ENCODE measurements around the gene USP20.

USP20 gene

DNA sequence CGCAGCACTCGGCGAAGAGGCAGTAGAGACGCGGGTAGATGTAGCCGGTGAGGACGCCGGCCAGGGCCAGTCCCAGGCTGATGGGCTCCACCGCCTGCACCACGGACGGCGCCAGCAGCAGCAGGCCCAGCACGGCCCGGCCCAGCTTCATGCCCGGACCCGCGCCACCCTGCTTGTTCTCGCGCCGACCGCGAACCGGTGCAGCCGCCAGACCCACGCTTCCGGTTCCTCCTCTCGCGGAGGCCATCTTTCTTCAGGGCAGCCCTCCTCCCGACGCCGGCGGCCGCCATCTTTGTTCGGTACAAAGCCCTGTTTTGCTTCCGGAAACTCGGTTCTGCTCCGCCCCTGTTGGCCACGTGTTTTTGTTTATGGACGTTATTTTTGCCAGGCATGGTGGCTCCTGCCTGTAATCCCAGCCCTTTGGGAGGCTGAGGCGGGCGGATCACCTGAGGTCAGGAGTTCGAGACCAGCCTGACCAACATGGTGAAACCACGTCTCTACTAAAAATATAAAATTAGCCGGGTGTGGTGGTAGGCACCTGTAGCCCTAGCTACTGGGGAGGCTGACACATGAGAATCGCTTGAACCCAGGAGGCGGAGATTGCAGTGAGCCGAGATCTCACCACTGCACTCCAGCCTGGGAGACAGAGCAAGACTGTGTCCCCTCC is 11.2 kb upstream of the USP20 start, which contains the start of gene TOR1A:
TSS of gene TOR1A (minus strand) at position 202 of the 667 bp plus-strand sequence. CDS start at position 151, 51 bp downstream.
- peak; percentile 96 for DNase-seq

GRCh38 chr9:129826344-129826743 is 8.9 kb upstream of the USP20 start:
- DNase-seq: no peak

DNA sequence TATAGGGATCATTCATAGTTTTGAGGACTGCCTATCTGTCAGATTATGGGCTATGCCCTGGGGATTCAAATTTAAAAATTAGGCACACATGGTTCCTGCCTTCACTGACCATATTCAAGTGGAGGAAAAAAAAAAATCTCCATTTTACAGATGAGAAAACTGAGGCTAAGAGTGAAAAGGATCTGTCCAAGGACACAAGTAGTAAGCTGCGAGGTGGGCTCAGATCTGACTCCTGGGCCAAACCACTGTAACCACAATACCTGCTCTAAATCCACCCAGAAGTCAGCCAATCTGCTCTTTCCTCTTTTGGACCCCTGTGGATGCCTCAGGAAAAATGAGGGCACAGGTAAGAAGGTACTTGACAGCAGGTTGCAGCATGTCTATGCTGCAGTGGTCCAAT is 8.5 kb upstream of the USP20 start:
- DNase-seq: no peak

GRCh38 chr9:129828051-129828450 is 7.2 kb upstream of the USP20 start:
- no peak for DNase-seq

DNA sequence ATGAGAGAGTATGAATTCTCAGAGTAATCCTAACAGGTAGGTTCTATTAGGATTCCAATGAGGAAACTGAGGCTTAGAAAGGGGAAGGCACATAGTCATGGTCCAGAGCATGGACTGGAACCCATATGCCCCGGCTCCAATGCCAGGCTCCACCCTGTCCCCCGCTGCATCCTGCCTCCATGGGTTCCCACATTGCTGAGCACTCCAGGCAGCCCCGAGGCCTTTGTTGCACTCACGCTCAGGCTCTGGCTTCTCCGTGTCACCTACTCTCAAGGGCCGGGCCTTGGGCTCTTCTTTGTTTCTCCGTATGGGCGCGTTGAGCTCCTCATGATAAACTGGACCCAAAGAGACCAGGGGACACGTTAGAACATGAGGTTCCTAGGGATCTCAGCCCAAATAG is 6.3 kb upstream of the USP20 start:
- DNase-seq: no peak

DNA sequence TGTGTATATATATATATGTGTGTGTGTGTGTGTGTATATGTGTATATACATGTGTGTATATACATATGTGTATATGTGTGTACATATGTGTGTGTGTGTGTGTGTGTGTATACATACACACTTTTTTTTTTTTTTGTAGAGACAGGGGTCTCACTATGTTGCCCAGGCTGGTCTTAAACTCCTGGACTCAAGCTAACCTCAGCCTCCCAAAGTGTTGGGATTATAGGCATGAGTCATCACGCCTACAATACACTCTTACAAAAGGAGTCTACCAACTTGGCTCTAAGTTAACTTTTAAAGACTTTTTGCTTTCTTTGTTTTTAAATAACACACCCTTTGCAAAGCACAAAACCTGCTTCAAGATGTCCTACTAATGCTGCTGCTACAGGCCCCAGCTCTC is 2.3 kb upstream of the USP20 start:
- no peak for DNase-seq

DNA sequence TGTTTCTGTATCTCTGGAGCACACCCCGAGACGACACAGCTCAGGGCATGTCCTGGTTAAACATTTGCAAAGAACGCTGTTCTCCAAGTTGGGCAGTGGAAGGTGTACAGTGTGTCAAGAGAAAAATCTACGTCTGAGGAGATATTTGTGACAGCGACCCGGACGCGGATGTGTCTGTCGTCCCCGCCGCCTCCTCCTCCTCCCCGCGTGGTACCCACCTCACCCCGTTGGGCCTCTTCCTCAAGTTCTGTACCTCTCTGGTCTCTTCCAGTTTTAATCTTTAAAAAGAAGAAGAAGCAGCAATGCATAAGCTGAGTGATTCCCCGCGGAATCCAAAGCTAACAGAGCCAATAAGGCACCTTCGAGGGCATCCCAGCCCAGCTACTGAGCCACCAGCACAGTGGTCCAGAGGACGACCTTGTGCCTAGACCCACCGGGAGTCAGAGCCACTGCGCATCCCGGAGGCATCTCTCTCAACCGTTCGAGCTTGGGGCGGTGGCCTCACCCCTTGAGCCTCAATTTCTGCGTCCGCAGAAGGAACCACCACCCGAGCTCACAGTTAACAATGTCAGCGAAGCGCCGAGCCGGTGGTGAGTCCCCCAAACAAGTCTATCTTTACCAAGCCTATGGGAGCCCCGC is 650 bp upstream of the USP20 start:
- no peak for DNase-seq

- no peak for DNase-seq
Observed at GRCh38 chr9:129835860-129836223, 584 bp downstream of the USP20 start.

GRCh38 chr9:129836311-129837007 is 1.2 kb downstream of the USP20 start:
- DNase-seq: no peak

- no peak for DNase-seq
Observed at GRCh38 chr9:129838707-129839259, 3.5 kb downstream of the USP20 start.

DNA sequence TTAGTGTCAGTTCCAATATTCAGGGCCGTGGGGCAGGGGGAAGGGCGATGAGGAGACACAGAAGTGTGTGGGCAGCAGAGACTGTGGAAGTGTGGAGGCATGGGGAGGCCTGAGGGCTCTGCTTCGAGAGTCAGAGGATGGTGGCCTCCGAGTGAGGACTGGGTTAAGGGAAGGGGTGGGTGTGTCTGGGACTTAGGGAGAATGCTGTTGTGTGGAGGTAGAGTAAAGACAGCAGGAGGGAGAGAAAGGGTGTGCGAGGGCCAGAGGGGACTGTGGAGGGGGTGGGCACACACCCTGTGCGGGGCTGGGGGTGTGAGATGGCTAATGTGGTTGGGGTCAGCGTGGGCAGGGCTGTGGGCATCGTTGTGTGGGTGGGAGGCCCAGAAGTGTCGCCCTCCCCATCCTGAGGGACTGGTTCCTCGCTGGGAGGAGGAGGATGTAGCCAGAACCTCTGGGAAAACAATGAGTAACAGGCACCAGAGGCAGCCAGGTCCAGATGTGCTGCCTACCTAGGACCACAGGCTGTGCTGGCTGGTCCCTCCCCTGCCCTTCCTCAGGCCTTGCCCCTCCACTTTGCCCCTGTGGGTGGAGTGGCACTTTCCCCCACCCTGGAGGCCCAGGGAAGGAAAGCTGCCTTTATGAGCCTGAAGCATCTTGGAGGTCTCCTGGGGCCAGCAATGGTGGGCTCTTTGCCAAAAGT is 4.2 kb downstream of the USP20 start:
- no peak for DNase-seq

DNA sequence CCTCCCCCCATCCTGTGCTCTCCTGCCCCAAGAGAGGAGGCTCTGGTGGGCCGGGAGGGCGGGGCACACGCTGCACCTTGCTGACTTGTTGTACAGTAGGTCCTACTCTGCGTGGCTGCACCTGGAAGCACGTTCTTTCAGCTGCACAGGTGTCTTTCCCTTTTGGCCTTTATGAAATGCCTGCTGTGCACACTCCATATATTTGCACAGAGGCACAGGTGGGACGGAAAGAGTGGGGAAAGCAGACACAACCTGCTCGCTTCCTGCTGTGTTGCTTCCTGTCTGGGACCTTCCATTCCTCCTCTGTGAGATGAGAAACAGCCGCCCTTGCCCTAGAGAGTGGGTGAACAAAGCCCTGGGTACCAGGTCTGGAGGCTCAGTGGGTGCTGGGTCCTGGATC is 4.8 kb downstream of the USP20 start:
- DNase-seq: no peak

DNA sequence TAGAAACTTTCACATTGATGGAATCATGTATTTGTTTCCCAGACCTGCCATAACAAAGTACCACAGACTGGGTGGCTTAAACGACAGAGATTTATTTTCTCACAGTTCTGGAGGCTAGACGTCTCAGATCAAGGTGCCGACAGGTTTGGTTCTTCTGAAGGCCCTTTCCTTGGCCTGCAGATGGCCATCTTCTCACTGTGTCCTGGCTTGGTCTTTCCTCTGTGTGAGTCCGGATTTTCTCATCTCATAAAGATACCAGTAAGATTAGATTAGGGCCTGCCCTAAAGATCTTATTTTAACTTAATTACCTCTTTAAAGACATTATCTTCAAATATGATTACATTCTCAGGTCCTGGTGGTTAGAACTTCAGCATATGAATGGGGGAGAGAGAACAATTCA is 5.8 kb downstream of the USP20 start:
- DNase-seq: no peak

DNA sequence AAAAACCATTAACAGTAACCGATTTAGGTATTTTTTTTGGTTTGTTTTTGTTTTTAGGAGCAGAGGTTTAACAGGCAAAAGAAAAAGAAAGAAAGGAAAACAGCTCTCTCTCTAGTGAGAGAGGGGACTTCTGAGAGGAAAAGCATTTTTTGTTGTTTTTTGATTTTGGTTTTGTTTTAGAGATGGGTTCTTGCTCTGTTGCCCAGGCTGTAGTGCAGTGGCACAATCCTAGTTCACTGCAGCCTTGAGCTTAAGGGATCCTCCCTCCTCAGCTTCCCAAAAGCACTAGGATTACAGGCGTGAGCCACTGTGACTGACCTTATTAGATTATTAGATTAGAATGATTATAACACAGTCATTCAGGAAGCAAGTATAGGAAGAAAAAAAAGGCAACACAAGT is 10.1 kb downstream of the USP20 start:
- no peak for DNase-seq

- no peak for DNase-seq
Observed at GRCh38 chr9:129848712-129849441, 13.6 kb downstream of the USP20 start.

GRCh38 chr9:129849901-129850300 is 14.6 kb downstream of the USP20 start:
- DNase-seq: no peak

DNA sequence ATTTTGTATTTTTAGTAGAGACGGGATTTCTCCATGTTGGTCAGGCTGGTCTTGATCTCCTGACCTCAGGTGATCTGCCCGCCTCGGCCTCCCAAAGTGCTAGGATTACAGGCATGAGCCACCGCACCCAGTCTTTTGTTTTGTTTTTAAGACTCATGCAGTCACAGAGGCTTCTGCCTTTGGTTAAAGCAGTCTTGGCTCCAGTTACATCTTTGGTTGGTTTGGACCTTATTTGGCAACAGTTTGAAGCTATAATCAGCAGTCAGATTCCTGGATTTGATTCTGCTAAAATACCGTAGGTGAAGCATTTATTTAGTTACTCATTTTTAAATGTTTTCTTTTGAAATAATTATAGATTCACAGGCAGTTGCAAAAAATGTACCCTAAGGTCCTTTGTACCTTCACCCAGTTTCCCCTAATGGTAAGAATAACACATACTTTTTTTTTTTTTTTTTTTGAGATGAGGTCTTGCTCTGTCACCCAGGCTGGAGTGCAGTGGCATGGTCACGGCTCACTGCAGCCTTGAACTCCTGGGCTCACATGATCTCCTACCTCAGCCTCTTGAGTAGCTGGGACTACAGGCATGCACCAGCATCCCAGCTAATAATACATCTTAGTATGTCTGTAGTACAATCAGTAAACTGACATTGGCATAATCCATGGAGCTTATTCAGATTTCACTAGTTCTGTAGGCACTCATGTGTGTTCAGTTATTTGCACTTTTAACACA is 15.7 kb downstream of the USP20 start:
- no peak for DNase-seq

- no peak for DNase-seq
Observed at GRCh38 chr9:129851821-129852220, 16.6 kb downstream of the USP20 start.

DNA sequence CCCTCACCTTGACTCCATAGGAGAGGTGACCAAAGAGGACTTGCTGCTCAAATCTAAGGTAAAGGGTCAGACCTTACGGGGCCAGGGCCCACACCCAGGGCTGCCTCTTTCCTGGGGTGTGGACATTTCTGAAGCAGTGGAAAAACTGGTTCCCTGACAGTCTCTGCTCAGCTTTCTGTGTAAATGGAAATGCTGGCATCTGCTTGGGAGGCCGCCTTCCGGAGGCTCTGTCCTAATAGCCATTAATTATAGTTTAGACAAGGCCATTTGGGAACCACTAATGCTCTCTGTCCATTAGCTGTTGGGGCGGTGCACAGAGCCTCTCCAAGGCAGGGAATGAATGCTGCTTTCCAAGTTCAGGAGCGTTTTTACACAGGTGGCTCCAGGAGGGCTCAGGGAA is 17.3 kb downstream of the USP20 start:
- DNase-seq: no peak

GRCh38 chr9:129853614-129854013 is 18.4 kb downstream of the USP20 start:
- DNase-seq: no peak

DNA sequence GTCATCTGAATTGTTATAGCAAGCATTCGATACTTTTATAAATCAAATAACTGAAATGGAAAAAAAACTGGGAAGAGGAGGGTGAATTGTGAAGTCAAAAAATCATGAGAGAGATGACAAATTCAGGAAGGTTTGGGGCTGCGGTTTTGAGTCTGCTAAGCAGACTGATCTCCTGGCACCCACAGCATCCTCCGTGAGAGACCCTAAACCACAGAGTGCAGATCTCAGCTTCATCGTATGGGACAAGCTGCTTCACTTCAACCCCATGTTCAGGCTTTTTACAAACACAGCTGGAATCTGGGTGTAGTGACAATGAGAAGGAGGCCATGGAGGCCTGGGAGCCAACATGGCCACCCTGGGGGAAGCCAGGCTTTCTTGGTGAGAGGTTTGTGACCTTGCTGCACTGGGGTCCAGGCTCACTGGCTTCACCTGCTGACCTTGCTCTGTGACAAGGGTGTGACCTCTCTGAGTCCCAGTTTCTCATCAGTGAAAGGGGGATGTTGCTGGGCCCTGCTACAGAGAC is 19.4 kb downstream of the USP20 start:
- no peak for DNase-seq

DNA sequence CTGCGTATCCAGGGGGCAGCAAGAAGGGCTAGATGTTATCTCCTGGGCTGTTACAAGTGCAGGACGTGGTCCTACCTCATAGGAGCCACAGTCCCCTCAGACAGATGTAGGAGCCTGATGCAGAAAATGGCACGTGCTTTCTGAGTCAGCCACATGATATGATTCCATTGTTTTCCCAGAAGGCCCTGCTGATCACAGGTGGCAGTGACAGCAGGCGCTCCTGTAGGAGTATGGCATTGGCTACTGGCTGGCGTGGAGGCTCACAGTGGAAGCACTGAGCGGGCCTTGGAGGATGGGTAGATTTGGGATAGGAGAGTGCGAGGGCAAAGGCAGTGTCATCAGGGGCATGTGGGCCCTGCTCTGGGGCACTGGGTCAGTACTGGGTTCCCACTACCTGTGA is 21.9 kb downstream of the USP20 start:
- no peak for DNase-seq
